Activated T-helper 1 cell treated with anti-CD3 and anti-CD28 coated beads, Interleukin-2, amount 50 U/mL, for 16 hours (primary cell): ENCODE results near the gene SUSD1.
A peak's percentile ranks its signal among the peaks of the same experiment; 100 is the strongest.

Experiments used
- DNase-seq, 2 donors: peaks; one replicate each; pipeline ENCODE4 v3.0.0-alpha.2; 2020; ENCODE audit warnings: low read depth in 1 of 2, low spot score in 1 of 2

SUSD1 gene

DNA sequence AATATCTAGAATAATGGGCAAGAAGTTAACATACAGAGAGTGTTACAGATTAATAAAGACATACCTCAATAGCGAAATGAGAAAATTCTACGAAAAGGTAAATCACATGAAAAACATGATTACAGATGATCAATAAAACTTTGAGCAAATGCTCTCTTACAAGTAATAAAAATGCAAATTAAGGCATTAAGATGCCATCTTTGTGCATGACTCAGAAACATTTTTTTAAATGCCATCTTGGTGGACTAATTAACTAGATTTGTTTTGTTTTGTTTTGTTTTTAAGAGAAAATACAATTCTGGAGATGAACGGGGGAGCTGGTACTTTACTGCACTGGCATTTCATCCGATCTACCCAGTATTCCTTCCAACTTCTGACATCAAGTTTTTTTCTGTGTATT lies 130.2 kb downstream of the SUSD1 start:
- no peak for DNase-seq

DNA sequence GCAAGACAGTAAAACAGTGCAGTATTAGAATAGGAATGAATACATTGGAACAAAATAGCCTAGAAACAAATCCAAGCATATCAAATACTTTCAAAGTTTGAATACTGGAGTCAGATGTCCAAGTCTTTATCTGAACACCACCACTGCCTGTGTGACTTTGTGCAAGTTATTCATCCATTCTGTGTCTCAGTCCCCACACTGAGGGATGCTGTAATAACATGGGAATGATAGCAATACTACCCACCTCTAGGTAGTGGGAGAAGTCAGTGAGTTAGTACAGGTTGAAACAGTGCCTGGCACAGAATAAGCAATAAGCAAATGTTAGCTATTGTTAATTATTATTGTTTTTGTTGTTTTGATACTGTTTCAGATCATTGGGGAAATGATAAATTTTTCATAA lies 130.9 kb downstream of the SUSD1 start:
- no peak for DNase-seq

DNA sequence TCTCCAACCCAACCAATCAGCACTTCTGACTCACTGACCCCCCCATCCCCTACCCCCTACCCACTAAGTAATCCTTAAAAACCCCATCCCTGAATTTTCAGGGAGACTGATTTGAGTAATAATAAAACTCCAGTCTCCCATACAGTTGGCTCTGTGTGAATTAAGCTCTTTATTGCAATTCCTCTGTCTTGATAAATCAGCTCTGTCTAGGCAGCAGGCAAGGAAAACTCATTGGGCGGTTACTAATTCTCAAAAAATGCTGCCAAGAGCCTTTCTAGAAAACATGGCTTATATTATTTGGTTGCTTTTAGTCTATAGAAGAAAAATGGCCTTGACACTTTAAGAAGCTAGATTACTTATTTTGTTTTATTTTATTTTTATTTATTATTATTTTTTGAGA lies 131.7 kb downstream of the SUSD1 start:
- no peak for DNase-seq

DNA sequence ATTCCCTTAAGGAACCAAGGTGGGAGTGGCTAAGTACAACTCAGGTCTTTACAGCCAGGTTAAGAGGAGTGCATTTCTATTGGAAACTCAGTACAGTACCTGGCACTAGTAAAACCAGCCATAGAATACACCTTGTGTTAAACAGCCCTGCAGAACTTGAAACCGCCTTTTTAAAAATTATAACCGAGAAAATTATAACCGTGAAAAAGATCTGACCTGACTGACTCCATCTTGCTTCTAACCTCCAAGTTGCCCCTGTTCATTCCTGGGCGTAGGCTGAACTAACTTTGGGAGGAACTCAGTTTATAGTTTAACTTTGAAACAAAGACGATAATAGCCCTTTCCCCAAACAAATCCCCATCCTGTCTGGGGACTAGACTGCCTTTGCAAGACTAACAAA lies 132.3 kb downstream of the SUSD1 start:
- DNase-seq, result no peak

DNA sequence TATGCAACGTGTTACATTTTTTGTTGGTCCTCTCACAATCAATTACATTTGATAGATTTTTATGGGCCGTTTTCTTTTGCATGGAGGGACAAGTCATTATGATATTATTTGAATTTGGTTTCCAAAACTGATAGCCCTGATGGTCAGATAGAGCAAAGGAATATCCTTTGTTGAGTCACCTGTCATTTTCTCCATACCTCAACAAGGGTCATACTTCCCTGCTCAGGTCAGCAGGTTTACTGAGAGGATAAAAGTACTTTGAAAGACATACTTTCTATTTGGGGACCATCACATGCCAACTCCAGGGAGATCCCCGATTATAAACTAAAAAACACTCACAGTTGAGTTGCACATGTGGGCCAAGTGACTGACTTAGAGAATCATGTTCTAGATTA lies 132.9 kb downstream of the SUSD1 start:
- no peak for DNase-seq

DNA sequence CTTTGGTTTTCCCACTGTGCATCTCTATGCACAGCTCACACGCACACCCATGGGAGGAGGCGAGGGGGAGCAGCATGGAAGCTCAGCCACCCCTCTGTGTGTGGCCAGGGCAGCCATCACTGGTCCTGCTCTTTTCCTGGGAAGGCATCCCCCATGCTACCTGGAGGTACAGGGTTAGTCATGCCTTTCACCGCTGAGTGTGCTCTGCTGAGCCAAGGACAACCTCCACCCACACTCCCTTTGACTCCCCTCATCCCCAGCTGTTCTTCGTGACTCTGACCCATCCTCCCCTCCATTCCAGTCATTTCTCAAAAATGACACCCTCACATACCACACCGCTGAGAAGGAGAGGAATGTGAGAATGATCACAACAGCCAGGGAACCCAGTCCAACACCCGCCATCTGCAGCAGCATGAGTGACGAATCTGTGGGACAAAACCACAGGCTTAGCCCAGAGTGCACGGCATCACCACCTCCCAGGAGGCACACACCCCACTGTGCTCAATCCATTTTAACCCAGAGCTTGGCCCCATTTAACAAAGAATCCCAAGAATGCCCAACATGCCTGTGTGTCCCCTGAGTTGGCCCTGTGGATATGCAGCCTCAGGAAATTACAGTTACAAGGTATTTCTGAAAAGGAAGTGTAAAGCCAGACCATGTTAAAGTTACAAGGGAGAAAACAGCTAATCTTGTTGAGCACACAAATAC lies 133.4 kb downstream of the SUSD1 start:
- DNase-seq, result no peak

DNA sequence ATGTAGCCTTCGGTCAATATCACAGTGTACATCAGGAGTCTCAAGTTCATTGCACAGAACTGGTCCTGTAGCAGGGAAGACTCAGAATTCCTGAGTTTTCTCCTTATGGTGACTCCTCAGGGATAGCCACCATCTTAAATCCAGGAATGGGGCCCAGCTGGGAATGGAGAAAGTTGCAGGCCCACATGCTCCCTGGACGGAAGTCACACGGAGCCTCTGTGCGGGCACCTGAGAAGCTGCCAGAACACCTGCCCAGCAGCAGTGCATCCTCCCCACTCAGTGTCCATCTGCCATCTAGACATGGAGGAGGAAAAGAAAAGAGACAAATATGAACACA lies 133.9 kb downstream of the SUSD1 start:
- DNase-seq, result no peak

DNA sequence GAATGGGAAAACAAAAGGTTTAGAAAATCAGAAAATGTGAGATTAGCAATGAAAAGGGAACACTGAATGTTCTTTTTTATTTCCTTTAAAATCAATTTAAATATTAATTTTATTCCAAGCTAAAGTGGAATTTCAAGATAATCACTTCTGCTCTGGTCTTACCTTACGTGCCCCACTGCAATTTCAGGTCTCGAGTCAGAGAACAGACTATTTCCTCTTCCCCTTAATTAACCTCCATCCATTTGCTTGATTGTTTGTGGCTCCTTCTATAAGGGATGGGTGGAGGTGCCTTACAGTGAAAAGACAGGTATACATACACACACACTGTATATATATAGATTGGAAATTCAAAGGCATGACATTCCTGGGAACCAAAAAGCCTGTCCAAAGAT lies 137.1 kb downstream of the SUSD1 start:
- no peak for DNase-seq

DNA sequence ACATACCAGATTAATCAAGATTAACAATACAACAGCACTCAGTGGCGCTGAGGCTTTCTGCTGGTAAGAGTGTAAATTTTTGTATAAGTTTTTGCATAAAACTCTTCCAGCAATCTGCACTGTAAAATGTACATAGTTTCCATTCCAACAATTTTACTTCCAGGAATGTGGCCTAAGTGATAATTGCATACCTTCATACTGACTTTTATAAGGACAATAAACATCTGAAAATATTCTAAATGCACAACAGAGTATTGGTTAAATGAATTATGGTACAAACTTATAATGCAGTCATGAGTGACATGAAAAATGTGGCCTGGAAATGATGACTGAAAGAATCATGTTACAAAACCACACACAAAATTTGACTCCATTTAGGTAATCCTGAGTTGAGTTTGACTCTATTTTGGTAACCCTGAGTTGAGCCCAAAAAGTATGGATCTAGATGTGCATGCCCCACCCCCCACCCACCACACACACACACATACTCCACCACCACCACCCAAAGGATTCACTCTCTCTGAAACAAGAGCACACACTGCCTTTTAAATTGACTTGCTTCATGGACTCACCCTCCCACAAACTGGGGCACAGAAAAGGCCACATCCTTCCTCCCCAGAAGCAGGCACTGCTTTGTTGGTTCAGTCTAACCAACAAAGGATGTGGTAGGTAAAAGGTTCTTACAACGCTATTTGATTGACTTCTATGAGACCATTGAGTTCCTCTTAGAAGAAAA lies 137.6 kb downstream of the SUSD1 start:
- peak; percentile 32 to 37 for DNase-seq

DNA sequence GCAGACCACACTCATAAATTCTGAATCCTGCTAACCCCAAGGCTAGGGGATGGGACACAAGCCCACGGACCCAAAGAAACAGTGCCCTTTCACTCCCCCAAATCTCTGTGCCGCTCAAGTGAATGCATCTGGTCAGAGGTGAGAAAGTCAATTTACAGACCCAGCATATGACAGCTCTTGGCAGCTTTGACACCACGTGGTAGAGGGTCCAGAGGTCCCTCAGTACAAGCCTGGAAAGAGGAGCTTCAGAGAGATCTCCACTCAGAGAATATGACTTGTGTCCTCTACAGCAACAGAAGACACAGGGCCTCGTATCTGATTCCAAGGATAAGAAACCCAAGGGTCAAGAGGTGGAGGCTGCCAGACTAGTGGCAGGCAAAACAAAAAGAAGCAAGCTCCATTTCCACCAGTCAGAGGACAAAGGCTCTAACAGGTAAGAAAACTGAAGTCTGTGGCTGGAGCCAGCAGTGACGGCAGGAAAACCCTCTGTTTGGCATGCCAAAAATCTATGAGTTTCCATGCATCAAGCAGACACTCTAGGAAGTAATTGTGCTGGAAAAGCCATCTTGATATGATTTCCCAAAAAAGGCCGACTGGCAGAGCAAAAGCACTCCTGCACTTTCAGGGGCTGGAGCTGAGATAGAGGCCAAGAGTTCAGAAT lies 139.8 kb downstream of the SUSD1 start:
- DNase-seq, result no peak

DNA sequence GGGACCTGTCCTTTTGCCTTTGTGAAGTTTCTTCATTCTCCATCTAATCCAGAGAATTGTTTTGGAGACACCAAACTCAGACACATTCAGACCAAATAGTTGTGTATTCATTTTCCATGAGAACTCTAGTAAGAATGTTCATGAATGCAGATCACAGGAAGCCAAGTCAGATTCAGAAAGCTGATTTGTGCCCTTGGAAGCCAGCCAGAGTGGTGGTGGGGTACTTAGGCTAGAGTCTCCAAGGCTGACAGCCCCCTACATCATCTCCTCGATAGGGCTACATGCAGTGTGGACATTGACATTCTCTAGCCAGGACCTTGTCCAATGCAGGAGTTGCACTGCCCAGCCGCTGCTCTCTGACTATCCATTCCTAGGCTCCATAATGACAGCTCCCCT lies 140.9 kb downstream of the SUSD1 start:
- DNase-seq, result no peak

DNA sequence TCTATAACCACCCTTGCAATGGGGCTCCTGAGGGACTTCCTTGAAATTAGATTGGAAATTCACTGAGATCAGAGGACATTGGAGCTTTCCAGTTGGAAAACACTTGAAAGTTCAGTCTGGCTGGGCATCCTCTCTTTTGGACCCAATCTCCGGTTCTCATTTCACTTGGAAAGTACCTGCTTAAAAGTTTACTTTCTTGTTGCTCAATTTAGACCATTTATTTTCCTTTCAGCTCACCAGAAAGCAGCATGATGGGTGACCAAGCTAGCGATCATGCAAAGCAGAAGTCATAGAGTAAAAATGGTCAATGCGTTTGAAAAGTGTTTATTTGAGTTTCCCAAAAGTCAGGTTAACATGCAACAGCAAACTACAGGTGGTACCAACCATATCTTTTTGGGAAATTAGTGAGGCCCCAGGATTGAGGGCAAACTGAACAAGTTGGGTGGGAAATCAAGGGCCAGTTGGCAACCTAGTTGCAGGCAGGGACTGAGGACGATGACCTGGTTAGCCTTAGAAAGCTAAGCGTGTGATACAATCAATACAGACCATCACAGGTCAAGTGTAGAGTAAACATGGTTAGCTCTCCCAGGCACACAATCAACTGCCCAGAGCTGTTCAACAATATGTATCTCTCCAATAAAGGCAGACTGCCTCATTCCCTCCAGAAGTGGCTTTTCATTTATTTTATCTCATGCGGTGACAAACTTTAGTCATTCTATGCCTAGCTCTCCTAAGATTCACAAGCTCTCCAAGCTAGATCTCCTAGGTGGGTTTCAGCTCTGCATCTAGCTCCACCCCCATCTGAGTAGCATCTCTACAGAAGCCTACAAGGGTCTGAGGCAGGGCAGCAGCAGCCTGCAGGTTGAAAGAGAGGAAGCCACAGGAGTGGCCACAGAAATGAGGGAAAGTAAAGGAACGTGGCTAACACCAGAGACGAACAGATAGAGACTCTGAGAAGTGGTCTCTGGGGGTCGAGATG lies 141.6 kb downstream of the SUSD1 start:
- DNase-seq, result no peak

DNA sequence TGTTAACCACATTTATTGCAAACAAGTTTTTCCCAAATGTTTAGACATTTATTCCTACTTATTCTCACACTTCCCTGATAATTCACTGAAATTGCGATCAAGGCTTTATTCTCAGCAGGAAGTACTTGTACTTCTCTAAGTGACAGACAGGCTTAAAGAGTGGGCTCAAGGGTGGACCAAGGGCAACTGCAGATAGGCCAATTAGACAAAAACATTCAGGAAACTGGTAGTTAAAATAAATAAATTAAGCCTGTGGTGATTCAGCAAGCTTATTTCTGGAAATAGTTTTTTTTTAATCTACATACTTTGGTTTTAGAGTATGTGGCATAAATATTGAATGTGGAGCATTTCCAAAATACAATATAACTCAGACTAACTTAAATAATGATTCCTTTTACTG lies 142.4 kb downstream of the SUSD1 start:
- no peak for DNase-seq

DNA sequence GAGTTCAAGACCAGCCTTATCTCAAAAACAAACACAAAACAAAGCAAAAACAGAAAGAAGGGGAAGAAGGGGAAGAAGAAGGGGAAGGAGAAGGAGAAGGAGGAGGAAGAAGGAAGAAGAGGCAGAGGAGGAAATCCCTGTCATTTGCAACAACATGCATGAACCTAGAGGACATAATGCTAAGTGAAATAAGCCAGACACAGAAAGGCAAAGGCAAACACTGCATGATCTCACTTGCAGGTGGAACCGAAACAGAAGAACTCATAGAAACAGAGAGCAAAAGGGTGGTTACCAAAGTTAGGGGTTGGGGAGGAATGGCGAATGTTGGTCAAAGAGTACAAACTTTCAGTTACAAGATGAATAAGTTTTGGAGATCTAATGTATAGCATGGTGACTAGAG lies 143.1 kb downstream of the SUSD1 start:
- DNase-seq, result no peak

DNA sequence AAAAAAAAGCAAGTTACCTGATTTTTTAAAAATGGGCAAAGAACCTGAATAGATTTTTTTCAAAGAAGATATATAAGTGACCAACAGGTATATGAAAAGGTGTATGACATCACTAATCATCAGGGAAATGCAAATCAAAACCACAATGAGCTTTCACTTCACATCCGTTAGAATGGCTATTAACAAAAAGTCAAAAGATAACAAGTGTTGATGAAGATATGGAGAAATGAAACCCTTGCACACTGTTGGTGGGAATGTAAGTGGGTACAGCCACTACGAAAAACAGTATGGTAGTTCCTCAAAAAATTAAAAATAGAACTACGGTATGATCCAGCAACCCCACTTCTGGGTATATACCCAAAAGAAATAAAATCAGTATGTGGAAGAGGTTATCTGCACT lies 143.7 kb downstream of the SUSD1 start:
- no peak for DNase-seq

DNA sequence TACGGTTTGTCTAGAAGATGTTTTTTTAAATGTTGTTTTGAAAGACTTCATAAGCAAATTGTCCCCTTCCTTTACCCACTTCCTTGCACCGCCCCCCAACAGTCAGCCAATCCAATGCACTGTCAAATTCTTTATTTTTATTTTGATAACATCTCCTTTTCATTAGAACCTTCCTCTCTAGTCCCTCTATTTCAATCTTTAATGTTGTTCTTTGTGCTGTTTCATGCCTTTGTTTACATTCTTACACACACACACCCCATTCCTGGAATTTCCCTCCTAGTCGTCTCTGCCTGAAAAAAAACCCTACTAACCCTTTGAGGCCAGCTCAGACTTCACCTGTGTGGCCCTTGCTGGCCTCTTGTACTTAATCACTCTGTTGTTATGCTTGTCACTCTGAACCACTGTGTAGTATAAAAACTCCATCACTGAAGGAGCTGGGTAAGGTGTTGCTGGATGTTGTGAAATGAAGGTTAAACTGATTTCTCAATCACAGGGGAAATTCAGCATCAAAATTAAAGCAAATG lies 145.1 kb downstream of the SUSD1 start:
- DNase-seq, result no peak

DNA sequence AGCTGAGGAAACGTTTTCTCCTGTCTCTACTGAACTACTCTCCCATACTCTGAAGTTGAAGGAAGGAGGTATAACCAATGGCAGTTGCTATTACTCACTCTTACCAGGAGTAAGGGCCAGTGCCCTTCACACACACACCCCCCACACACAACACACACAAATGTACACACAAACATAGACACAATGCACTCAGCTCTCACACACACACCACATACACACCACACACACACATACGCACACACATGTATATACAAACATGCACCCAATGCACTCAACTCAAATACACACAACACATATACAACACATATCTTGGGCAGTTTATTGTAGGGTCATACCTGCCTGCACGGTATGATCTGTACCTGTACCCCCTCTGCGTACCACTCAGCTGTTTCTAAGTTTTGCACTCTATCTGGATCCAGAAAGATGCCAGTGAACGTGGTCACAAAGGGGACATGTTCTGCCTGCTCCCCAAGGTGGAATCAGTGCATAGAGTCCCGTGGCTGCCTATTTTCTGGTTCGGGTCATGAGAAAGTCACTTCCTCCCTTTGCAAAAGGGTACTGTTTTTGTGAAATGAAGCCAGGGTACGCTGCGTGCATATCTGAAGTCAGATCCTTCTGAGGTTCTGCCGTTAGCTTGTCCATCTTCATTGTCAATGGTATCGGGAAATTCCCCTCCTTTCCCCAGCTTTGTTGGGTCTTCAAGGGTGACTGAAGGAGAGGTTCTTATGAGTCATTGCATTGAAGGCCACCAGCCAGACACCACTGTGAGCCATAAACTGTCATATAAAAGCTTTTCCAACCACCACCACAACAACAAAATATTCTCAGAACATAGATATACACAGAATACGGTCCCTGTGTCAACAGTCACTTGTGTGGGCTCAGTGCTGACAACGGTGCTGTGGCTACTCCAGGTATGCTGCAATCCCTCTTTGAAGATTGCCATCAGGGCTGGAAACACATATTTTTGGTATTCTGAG lies 146.6 kb downstream of the SUSD1 start:
- no peak for DNase-seq

DNA sequence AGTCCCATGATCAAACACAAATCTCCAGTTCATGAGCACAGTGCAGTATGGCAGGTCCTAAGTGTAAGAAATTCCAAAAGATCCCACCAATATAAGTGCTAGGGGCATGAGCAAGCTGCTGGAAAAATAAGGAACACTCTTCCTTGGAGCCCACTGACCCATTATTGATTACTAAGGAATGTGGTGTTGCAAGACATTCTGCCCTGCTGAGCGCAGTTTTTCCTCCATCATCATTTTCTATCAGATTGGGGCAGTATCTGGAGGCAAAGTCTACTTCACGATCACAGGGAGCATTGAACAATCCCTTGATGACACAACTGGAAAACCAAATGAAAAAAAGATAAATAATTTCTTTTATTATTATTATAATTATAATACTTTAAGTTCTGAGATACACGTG lies 149.2 kb downstream of the SUSD1 start:
- DNase-seq, result no peak

DNA sequence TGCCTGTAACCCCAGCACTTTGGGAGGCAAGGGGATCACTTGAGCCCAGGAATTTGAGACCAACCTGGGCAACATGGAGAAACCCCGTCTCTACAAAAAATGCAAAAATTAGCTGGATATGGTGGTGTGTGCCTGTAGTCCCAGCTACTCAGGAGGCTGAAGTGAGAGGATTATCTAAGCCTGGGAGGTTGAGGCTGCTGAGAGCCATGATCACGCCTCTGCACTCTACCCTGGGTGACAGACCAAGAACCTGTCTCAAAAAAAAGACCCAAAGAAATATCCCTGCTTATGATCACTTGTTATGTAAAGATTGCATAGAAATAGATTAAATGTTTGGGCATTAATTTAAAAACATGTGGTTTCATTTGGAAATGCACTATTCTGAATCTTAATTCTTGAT lies 153.4 kb downstream of the SUSD1 start:
- DNase-seq, result no peak
